RWPE2 (cell line): ENCODE measurements around the gene ZSWIM6.

Experiments
- ATAC-seq: fragments of 200-7000 bp; cut with Tn5 transposase; 3 replicates; pipeline ENCODE4 v1.9.1; 2021; ENCODE audit warnings: low read depth
- DNase-seq: peaks from one replicate; pipeline ENCODE4 v3.0.0-alpha.2; 2020; ENCODE audit warnings: low spot score
- H3K27ac ChIP-seq: fragments of 450-650 bp; 2 replicates; pipeline ENCODE4 v1.5.1; 2017; ENCODE audit warnings: mild to moderate bottlenecking; ENCODE audit not compliant: poor library complexity, severe bottlenecking
- H3K27me3 ChIP-seq: fragments of 250-450 bp; sonication (Bioruptor Pico); 2 replicates; pipeline ENCODE4 v1.5.1; 2021; ENCODE audit warnings: mild to moderate bottlenecking, moderate library complexity; ENCODE audit not compliant: insufficient read depth, poor library complexity, severe bottlenecking
- H3K36me3 ChIP-seq: fragments of 250-450 bp; sonication (Bioruptor Pico); 2 replicates; pipeline ENCODE4 v1.5.1; 2020; ENCODE audit warnings: low read depth, mild to moderate bottlenecking, moderate library complexity
- H3K4me1 ChIP-seq: fragments of 250-450 bp; sonication (Bioruptor Pico); 2 replicates; pipeline ENCODE4 v1.5.1; 2021; ENCODE audit warnings: mild to moderate bottlenecking, moderate library complexity; ENCODE audit not compliant: insufficient read depth, poor library complexity, severe bottlenecking
- H3K4me3 ChIP-seq: fragments of 250-450 bp; sonication (Bioruptor Pico); 2 replicates; pipeline ENCODE4 v1.5.1; 2021; ENCODE audit warnings: mild to moderate bottlenecking, moderate library complexity; ENCODE audit not compliant: severe bottlenecking
- H3K9me3 ChIP-seq: fragments of 250-450 bp; sonication (Bioruptor Pico); 2 replicates; pipeline ENCODE4 v1.5.1; 2021; ENCODE audit warnings: mild to moderate bottlenecking, moderate library complexity; ENCODE audit not compliant: severe bottlenecking
- CTCF ChIP-seq: fragments of 450-650 bp; IDR thresholded peaks from one replicate; pipeline ENCODE4 v1.5.1; 2017; ENCODE audit warnings: mild to moderate bottlenecking, moderate library complexity; ENCODE audit not compliant: poor library complexity, severe bottlenecking

The ZSWIM6 gene

DNA sequence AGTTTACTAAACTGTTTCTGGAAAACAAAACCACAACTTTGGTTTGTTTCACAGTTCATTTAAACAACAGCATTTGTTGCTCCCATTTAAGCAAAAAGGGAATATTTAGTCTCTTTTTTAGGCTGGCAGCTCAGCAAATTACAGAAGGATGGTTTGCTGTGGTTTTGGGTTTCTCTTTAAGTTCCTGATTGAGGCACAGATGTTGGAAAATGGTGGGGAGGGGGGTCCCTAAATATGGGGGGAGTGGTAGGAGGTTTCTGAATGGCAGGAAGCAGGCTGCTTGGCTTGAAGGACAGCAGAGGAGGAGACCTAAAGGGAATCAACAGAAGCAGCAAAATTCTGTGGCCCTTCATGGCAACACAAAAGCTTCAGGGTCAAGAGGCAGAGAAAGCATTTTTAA, 263.4 kb downstream of the ZSWIM6 start:
- H3K4me3 ChIP-seq = no peak overlapping the region
- H3K36me3 ChIP-seq = no peaks in the 10 kb centered on the region
- peaks cover 5% of the 10 kb centered on the region for H3K9me3 ChIP-seq
- ATAC-seq (no peak), DNase-seq (no peak)
- no peaks in the 10 kb centered on the region for H3K27me3 ChIP-seq
- H3K27ac ChIP-seq = no peak overlapping the region
- no peaks in the 10 kb centered on the region for H3K4me1 ChIP-seq
- TF ChIP-seq CTCF = no peak
